ENCODE measurements around the gene PRKD2. TPM values are rescaled to one million over a fixed set of nuclear protein-coding genes. Genes with fewer than 3 reads are reported as not detected.
"Not testable (repeated sequence)": the region's sequence is repeated elsewhere in the genome, so short reads cannot be mapped to it uniquely, and the experiment has no call there.

Gene PRKD2
- total and polyA plus RNA-seq, 10 of the 15 experiments (the other 5 are each of a cell fraction or from before 2014, with no cell fraction given), result 2.3 to 98.8 (median 32.9) TPM

GRCh38 chr19:46761418-46761831 is 44.5 kb upstream of the PRKD2 start:
- intact Hi-C loops (cut with micrococcal nuclease; ENCODE audit: unreplicated experiment), result no loop called here
- ChIA-PET SMC1A (ENCODE audit: uncharacterized antibody, unreplicated experiment) (interaction anchor here (1.5 kb wide), 1 partner anchor 79 kb away, joined by 4 read pairs; no protein-coding TSS in a partner anchor), RAD21 (ENCODE audit: unreplicated experiment) (no interaction called here), POLR2A (no interaction called here), CTCF (interaction anchor here (1.1 to 6.5 kb wide), 3 partner anchors 7 to 81 kb away, joined by 3 to 133 read pairs (median 5); no protein-coding TSS in a partner anchor)
- Histone ChIP-seq H2AFZ (ENCODE audit: control insufficient read depth, low read depth, low read length) (no peak overlapping the region), H3K4me1 (ENCODE audit: control insufficient read depth, insufficient read depth, low read length) (no peaks in the 10 kb centered on the region), H3K4me2 (ENCODE audit: control insufficient read depth, insufficient read depth) (no peak overlapping the region), H3K36me3 (ENCODE audit: control insufficient read depth in 2 of 2, insufficient read depth in 2 of 2, low read length in 1 of 2) (no peaks in the 10 kb centered on the region), H3K27ac (ENCODE audit: control insufficient read depth, insufficient read depth) (no peak overlapping the region), H3K79me2 (ENCODE audit: control insufficient read depth, insufficient read depth, low read length) (no peaks in the 10 kb centered on the region), H3K27me3 (replicated peaks in 1 of 2; ENCODE audit: control insufficient read depth in 2 of 2, insufficient read depth in 2 of 2, low read length in 1 of 2) (no peaks in the 10 kb centered on the region), H3K9me3 (replicated peaks; ENCODE audit: control insufficient read depth, insufficient read depth, low read length) (no peaks in the 10 kb centered on the region), H3K9ac (ENCODE audit: control insufficient read depth, insufficient read depth, low read length) (no peak overlapping the region), H3K4me3 (no peak overlapping the region), H4K20me1 (ENCODE audit: control insufficient read depth, insufficient read depth) (no peaks in the 10 kb centered on the region)
- BruUV-seq (replicated peaks), result no TSS peak
- ATAC-seq (no peak), DNase-seq (ENCODE audit: low read depth, low spot score) (no peak), FAIRE-seq (no peak)
- 86% methylated on average over 5 of the region's 5 CpGs for WGBS (ENCODE audit: insufficient coverage, insufficient replicate concordance, low lambda C conversion rate, missing lambda C conversion rate)
- in situ Hi-C loops (cut with MboI), result no loop called here
- no peak for TF ChIP-seq PAX8 (IDR thresholded peaks at IDR 0.05)

- H3K9ac ChIP-seq (ENCODE audit: control insufficient read depth, insufficient read depth, low read length); BruUV-seq (replicated peaks); intact Hi-C loops (cut with micrococcal nuclease; ENCODE audit: unreplicated experiment); H3K36me3 ChIP-seq (ENCODE audit: control insufficient read depth in 2 of 2, insufficient read depth in 2 of 2, low read length in 1 of 2); H3K27ac ChIP-seq (ENCODE audit: control insufficient read depth, insufficient read depth); H3K9me3 ChIP-seq (replicated peaks; ENCODE audit: control insufficient read depth, insufficient read depth, low read length); H4K20me1 ChIP-seq (ENCODE audit: control insufficient read depth, insufficient read depth); H3K4me3 ChIP-seq; H2AFZ ChIP-seq (ENCODE audit: control insufficient read depth, low read depth, low read length); H3K4me1 ChIP-seq (ENCODE audit: control insufficient read depth, insufficient read depth, low read length); ATAC-seq; POLR2A ChIA-PET; H3K4me2 ChIP-seq (ENCODE audit: control insufficient read depth, insufficient read depth); H3K27me3 ChIP-seq (replicated peaks in 1 of 2; ENCODE audit: control insufficient read depth in 2 of 2, insufficient read depth in 2 of 2, low read length in 1 of 2); in situ Hi-C loops (cut with MboI); FAIRE-seq; DNase-seq (ENCODE audit: low read depth, low spot score); RAD21 ChIA-PET (ENCODE audit: unreplicated experiment); H3K79me2 ChIP-seq (ENCODE audit: control insufficient read depth, insufficient read depth, low read length): not testable (repeated sequence)
- ChIA-PET SMC1A (ENCODE audit: uncharacterized antibody, unreplicated experiment) (interaction anchor here (0.6 to 1.5 kb wide), 2 partner anchors 45 to 79 kb away, joined by 3 to 4 read pairs; no protein-coding TSS in a partner anchor), CTCF (interaction anchor here (6.5 kb wide), 1 partner anchor 81 kb away, joined by 133 read pairs; no protein-coding TSS in a partner anchor)
- 71% methylated on average over 4 of the region's 4 CpGs for WGBS (ENCODE audit: insufficient coverage, insufficient replicate concordance, low lambda C conversion rate, missing lambda C conversion rate)
These were observed 44.0 kb upstream of the PRKD2 start for GRCh38 chr19:46760897-46761296.

Measured in GM12878 (cell line).